ENCODE data around the gene ZNF385A. TPM values are rescaled to one million over a fixed set of nuclear protein-coding genes. Genes with fewer than 3 reads are reported as not detected.

The ZNF385A gene
- total and polyA plus RNA-seq, 2 donors (not counting 3 experiments of a cell fraction or from before 2014, with no cell fraction given), result 1.6 to 7.9 TPM

GRCh38 chr12:54341378-54342300 lies 42.9 kb downstream of the ZNF385A start:
- ChIA-PET CTCF (interaction anchor here (1.0 to 1.2 kb wide), 5 partner anchors 9 to 121 kb away, joined by 3 to 5 read pairs (median 3); no protein-coding TSS in a partner anchor), POLR2A (no interaction called here)
- Histone ChIP-seq H3K4me3 (replicated peaks in 1 of 3; ENCODE audit: insufficient read depth in 1 of 3, low read depth in 1 of 3, low read length in 3 of 3) (no peak overlapping the region), H3K27ac (ENCODE audit: insufficient read depth, low read depth, low read length) (no peak overlapping the region), H3K36me3 (ENCODE audit: control insufficient read depth in 2 of 2, extremely low read depth in 1 of 2, insufficient read depth in 2 of 2, low read length in 2 of 2) (peaks cover 21 to 23% of the 10 kb centered on the region in 2 experiments), H3K9me1 (replicated peaks; ENCODE audit: control insufficient read depth, extremely low read depth, insufficient read depth, low read length) (no peaks in the 10 kb centered on the region), H3K4me2 (ENCODE audit: insufficient read depth, low read length) (no peak overlapping the region), H3K4me1 (ENCODE audit: control insufficient read depth, extremely low read depth, insufficient read depth, low read length) (no peaks in the 10 kb centered on the region), H2AFZ (ENCODE audit: low read depth, low read length) (no peak overlapping the region), H3K79me2 (ENCODE audit: control insufficient read depth, insufficient read depth, low read length) (peaks cover 4% of the 10 kb centered on the region), H3K27me3 (ENCODE audit: control insufficient read depth in 2 of 2, insufficient read depth in 2 of 2, low read length in 2 of 2) (no peaks in the 10 kb centered on the region), H3K9me3 (replicated peaks; ENCODE audit: control insufficient read depth, insufficient read depth, low read length) (no peaks in the 10 kb centered on the region), H3K9ac (replicated peaks; ENCODE audit: extremely low read depth, insufficient read depth, low read length) (no peak overlapping the region), H4K20me1 (replicated peaks; ENCODE audit: control insufficient read depth, extremely low read depth, insufficient read depth, low read length) (no peaks in the 10 kb centered on the region)
- intact Hi-C loops (cut with micrococcal nuclease), result no loop called here
- DNase-seq (ENCODE audit: low read depth, low spot score), result no peak
- FAIRE-seq, result no peak
- dilution Hi-C loops (cut with MboI; ENCODE audit: extremely low pct_ligation_motif_present, low sequenced_read_pairs), result no loop called here
- no TSS peak for BruUV-seq (replicated peaks)
- TF ChIP-seq EZH2 (IDR thresholded peaks at IDR 0.05; ENCODE audit: borderline replicate concordance, low read depth, low read length, severe bottlenecking) (no peak), FOS (IDR thresholded peaks at IDR 0.05; ENCODE audit: borderline replicate concordance, insufficient read depth, low read length) (no peak)

- Histone ChIP-seq H2AFZ (ENCODE audit: low read depth, low read length) (no peak overlapping the region), H4K20me1 (replicated peaks; ENCODE audit: control insufficient read depth, extremely low read depth, insufficient read depth, low read length) (no peaks in the 10 kb centered on the region), H3K9me3 (replicated peaks; ENCODE audit: control insufficient read depth, insufficient read depth, low read length) (no peaks in the 10 kb centered on the region), H3K4me2 (ENCODE audit: insufficient read depth, low read length) (no peak overlapping the region), H3K27me3 (ENCODE audit: control insufficient read depth in 2 of 2, insufficient read depth in 2 of 2, low read length in 2 of 2) (no peaks in the 10 kb centered on the region), H3K9me1 (replicated peaks; ENCODE audit: control insufficient read depth, extremely low read depth, insufficient read depth, low read length) (no peaks in the 10 kb centered on the region), H3K36me3 (ENCODE audit: control insufficient read depth in 2 of 2, extremely low read depth in 1 of 2, insufficient read depth in 2 of 2, low read length in 2 of 2) (peaks cover 20 to 21% of the 10 kb centered on the region in 2 experiments), H3K4me3 (replicated peaks in 1 of 3; ENCODE audit: insufficient read depth in 1 of 3, low read depth in 1 of 3, low read length in 3 of 3) (no peak overlapping the region), H3K27ac (ENCODE audit: insufficient read depth, low read depth, low read length) (no peak overlapping the region), H3K9ac (replicated peaks; ENCODE audit: extremely low read depth, insufficient read depth, low read length) (no peak overlapping the region), H3K79me2 (ENCODE audit: control insufficient read depth, insufficient read depth, low read length) (peaks cover 4% of the 10 kb centered on the region), H3K4me1 (ENCODE audit: control insufficient read depth, extremely low read depth, insufficient read depth, low read length) (no peaks in the 10 kb centered on the region)
- FAIRE-seq (no peak), DNase-seq (ENCODE audit: low read depth, low spot score) (no peak)
- dilution Hi-C loops (cut with MboI; ENCODE audit: extremely low pct_ligation_motif_present, low sequenced_read_pairs), result no loop called here
- no peak for TF ChIP-seq JUN (IDR thresholded peaks at IDR 0.05; ENCODE audit: borderline replicate concordance, insufficient read depth, insufficient read length, low read depth)
- TF ChIP-seq POLR2AphosphoS5 (IDR thresholded peaks at IDR 0.05; ENCODE audit: insufficient read depth, low read depth, low read length), result no peak
- TF ChIP-seq GATA2 (IDR thresholded peaks at IDR 0.05; ENCODE audit: insufficient read depth, insufficient read length, low read depth, low read length), result no peak
- no peak for TF ChIP-seq POLR2A (IDR thresholded peaks at IDR 0.05; ENCODE audit: low read depth, low read length)
- TF ChIP-seq EZH2 (IDR thresholded peaks at IDR 0.05; ENCODE audit: borderline replicate concordance, low read depth, low read length, severe bottlenecking), result no peak
- TF ChIP-seq CTCF (IDR thresholded peaks at IDR 0.05; ENCODE audit: extremely low read depth in 1 of 2, insufficient read depth in 1 of 2, low read depth in 1 of 2, low read length in 2 of 2), result no peak
- TF ChIP-seq FOS (IDR thresholded peaks at IDR 0.05; ENCODE audit: borderline replicate concordance, insufficient read depth, low read length), result no peak
- intact Hi-C loops (cut with micrococcal nuclease), result no loop called here
- ChIA-PET POLR2A (no interaction called here), CTCF (interaction anchor here (1.1 to 1.2 kb wide), 3 partner anchors 28 to 120 kb away, joined by 3 to 5 read pairs (median 3); no protein-coding TSS in a partner anchor)
- BruUV-seq (replicated peaks), result no TSS peak
Measured at GRCh38 chr12:54340846-54341245, 43.7 kb downstream of the ZNF385A start.

Measured in endothelial cell of umbilical vein (primary cell).